IMR-90 (cell line): ENCODE data around the gene SLC23A2. TPM values are rescaled to one million over a fixed set of nuclear protein-coding genes. Genes with fewer than 3 reads are reported as not detected.

ENCODE experiments used
- ATAC-seq: fragments of 200-7000 bp; cut with Tn5 transposase; 2 replicates; pipeline ENCODE4 v1.9.1; 2020; ENCODE audit warnings: low read depth, mild to moderate bottlenecking, moderate library complexity
- BruUV-seq: library from RNA; stranded (reverse); fragments of 400-500 nt; replicated peaks from 2 replicates; lab custom pipeline; 2021; lab: Mats Ljungman, UMichigan
- CTCF ChIA-PET: fragments of 300-600 bp; formaldehyde crosslinking; extraction: SDS; loops from one replicate; lab custom pipeline; 2021; ENCODE audit warnings: antibody characterized with exemption; lab: Yijun Ruan, JAX
- POLR2A ChIA-PET: fragments of 300-600 bp; sonication (Branson Sonifier 250); formaldehyde crosslinking; loops from one replicate; lab custom pipeline; 2022; ENCODE audit warnings: antibody characterized with exemption; ENCODE audit not compliant: unreplicated experiment; lab: Charles Lee
- DNase-seq: peaks from one replicate; pipeline ENCODE4 v3.0.0; 2013
- H2AFZ ChIP-seq: replicated peaks from 2 replicates; pipeline ENCODE3; 2013; ENCODE audit warnings: low read length, mild to moderate bottlenecking; ENCODE audit not compliant: poor library complexity
- H2AK5ac ChIP-seq: 2 replicates; pipeline ENCODE4 v1.6.1; 2013; ENCODE audit warnings: low read depth, low read length, inconsistent platforms
- H2AK9ac ChIP-seq: replicated peaks from 2 replicates; pipeline ENCODE3; 2013; ENCODE audit warnings: mild to moderate bottlenecking, low read depth, low read length, moderate library complexity; ENCODE audit not compliant: poor library complexity
- H2BK120ac ChIP-seq: 2 replicates; pipeline ENCODE4 v1.6.1; 2013; ENCODE audit warnings: low read depth, low read length, inconsistent platforms
- H2BK15ac ChIP-seq: 3 replicates; pipeline ENCODE4 v1.6.1; 2013; ENCODE audit warnings: low read depth, low read length, inconsistent platforms
- H2BK20ac ChIP-seq: 2 replicates; pipeline ENCODE4 v1.6.1; 2013; ENCODE audit warnings: low read depth, mild to moderate bottlenecking, inconsistent platforms, low read length, moderate library complexity
- H2BK5ac ChIP-seq: 2 replicates; pipeline ENCODE4 v1.6.1; 2013; ENCODE audit warnings: mild to moderate bottlenecking, low read depth, low read length, inconsistent platforms; ENCODE audit not compliant: poor library complexity, severe bottlenecking
- H3K14ac ChIP-seq: replicated peaks from 2 replicates; pipeline ENCODE4 v1.6.1; 2013; ENCODE audit warnings: low read depth, low read length, inconsistent platforms
- H3K18ac ChIP-seq: 2 replicates; pipeline ENCODE4 v1.6.1; 2013; ENCODE audit warnings: low read depth, low read length, control low read depth
- H3K23ac ChIP-seq: 2 replicates; pipeline ENCODE4 v1.6.1; 2013; ENCODE audit warnings: low read depth, low read length, inconsistent platforms
- H3K27ac ChIP-seq: 2 replicates; pipeline ENCODE4 v1.5.1; 2013; ENCODE audit warnings: mild to moderate bottlenecking, control low read depth, low read length; ENCODE audit not compliant: insufficient read depth
- H3K27me3 ChIP-seq: 2 replicates; pipeline ENCODE4 v1.6.1; 2013; ENCODE audit warnings: low read length; ENCODE audit not compliant: control insufficient read depth, insufficient read depth
- H3K36me3 ChIP-seq: 2 replicates; pipeline ENCODE4 v1.6.1; 2013; ENCODE audit warnings: low read length, mixed read lengths; ENCODE audit not compliant: control insufficient read depth, insufficient read depth
- H3K4ac ChIP-seq: 2 replicates; pipeline ENCODE4 v1.6.1; 2013; ENCODE audit warnings: low read depth, low read length, inconsistent platforms
- H3K4me1 ChIP-seq: 2 replicates; pipeline ENCODE4 v1.6.1; 2013; ENCODE audit warnings: low read length, mixed read lengths; ENCODE audit not compliant: control insufficient read depth, insufficient read depth
- H3K4me2 ChIP-seq: 2 replicates; pipeline ENCODE4 v1.6.1; 2013; ENCODE audit warnings: low read depth, mild to moderate bottlenecking, control low read depth, low read length, moderate library complexity
- H3K4me3 ChIP-seq: 2 replicates; pipeline ENCODE4 v1.5.1; 2013; ENCODE audit warnings: low read depth, mild to moderate bottlenecking, control low read depth, low read length, moderate library complexity; ENCODE audit not compliant: insufficient read depth
- H3K56ac ChIP-seq: 2 replicates; pipeline ENCODE4 v1.6.1; 2013; ENCODE audit warnings: low read length, inconsistent platforms; ENCODE audit not compliant: insufficient read depth; ENCODE audit errors: extremely low read depth
- H3K79me1 ChIP-seq, 2 experiments: 2 replicates each; pipeline ENCODE4 v1.6.1; 2013; ENCODE audit warnings: low read length in 2 of 2, inconsistent platforms in 1 of 2, low read depth in 1 of 2
- H3K9ac ChIP-seq: 2 replicates; pipeline ENCODE4 v1.6.1; 2013; ENCODE audit warnings: low read depth, low read length, control low read depth
- H3K9me1 ChIP-seq: 2 replicates; pipeline ENCODE4 v1.6.1; 2013; ENCODE audit warnings: low read length, inconsistent platforms; ENCODE audit not compliant: insufficient read depth
- H3K9me3 ChIP-seq: 2 replicates; pipeline ENCODE4 v1.6.1; 2013; ENCODE audit warnings: low read length; ENCODE audit not compliant: control insufficient read depth, insufficient read depth
- H4K20me1 ChIP-seq: 2 replicates; pipeline ENCODE4 v1.6.1; 2013; ENCODE audit warnings: low read length, inconsistent platforms; ENCODE audit not compliant: insufficient read depth
- H4K5ac ChIP-seq: 2 replicates; pipeline ENCODE4 v1.6.1; 2013; ENCODE audit warnings: mild to moderate bottlenecking, low read depth, low read length, control low read depth
- H4K8ac ChIP-seq, 2 experiments: 2 replicates each; pipeline ENCODE4 v1.6.1; 2013; ENCODE audit warnings: low read depth in 2 of 2, low read length in 2 of 2, control low read depth in 1 of 2, inconsistent platforms in 1 of 2
- H4K91ac ChIP-seq: 2 replicates; pipeline ENCODE4 v1.6.1; 2013; ENCODE audit warnings: low read depth, low read length, inconsistent platforms; ENCODE audit not compliant: insufficient read depth
- BHLHE40 ChIP-seq: fragments of 150-350 bp; IDR thresholded peaks from 2 replicates; pipeline ENCODE4 v1.6.1; 2016; ENCODE audit warnings: mild to moderate bottlenecking, low read depth, low read length
- CEBPB ChIP-seq: IDR thresholded peaks from 2 replicates; pipeline ENCODE4 v1.6.1; 2012; ENCODE audit warnings: low read depth, low read length, improper control_type of control experiment
- CHD1 ChIP-seq: IDR thresholded peaks from 2 replicates; pipeline ENCODE4 v1.6.1; 2012; ENCODE audit warnings: low read depth, low read length, improper control_type of control experiment
- CTCF ChIP-seq: conservative IDR thresholded peaks from 2 replicates; pipeline ENCODE4 v1.5.1; 2012; ENCODE audit warnings: mild to moderate bottlenecking, low read depth, low read length, improper control_type of control experiment
- ELK1 ChIP-seq: fragments of 150-350 bp; IDR thresholded peaks from 2 replicates; pipeline ENCODE4 v1.6.1; 2016; ENCODE audit warnings: low read depth, mild to moderate bottlenecking, low read length, moderate library complexity, borderline replicate concordance
- FOS ChIP-seq: fragments of 150-350 bp; IDR thresholded peaks from 2 replicates; pipeline ENCODE4 v1.6.1; 2016; ENCODE audit warnings: low read depth, low read length
- MAFK ChIP-seq: IDR thresholded peaks from 2 replicates; pipeline ENCODE4 v1.6.1; 2012; ENCODE audit warnings: low read depth, low read length, improper control_type of control experiment
- MAZ ChIP-seq: IDR thresholded peaks from 2 replicates; pipeline ENCODE4 v1.6.1; 2012; ENCODE audit warnings: low read depth, mild to moderate bottlenecking, low read length, improper control_type of control experiment, moderate library complexity, borderline replicate concordance
- MXI1 ChIP-seq: IDR thresholded peaks from 2 replicates; pipeline ENCODE4 v1.6.1; 2012; ENCODE audit warnings: low read depth, mild to moderate bottlenecking, low read length, moderate library complexity, borderline replicate concordance
- NFE2L2 ChIP-seq: fragments of 150-350 bp; IDR thresholded peaks from 2 replicates; pipeline ENCODE4 v1.6.1; 2016; ENCODE audit warnings: low read depth, mild to moderate bottlenecking, low read length
- POLR2A ChIP-seq: IDR thresholded peaks from 2 replicates; pipeline ENCODE4 v1.6.1; 2012; ENCODE audit warnings: mild to moderate bottlenecking, low read depth, low read length
- RAD21 ChIP-seq: IDR thresholded peaks from 2 replicates; pipeline ENCODE4 v1.6.1; 2012; ENCODE audit warnings: low read length, improper control_type of control experiment
- RCOR1 ChIP-seq: IDR thresholded peaks from 2 replicates; pipeline ENCODE4 v1.6.1; 2012; ENCODE audit warnings: mild to moderate bottlenecking, low read length, improper control_type of control experiment; ENCODE audit not compliant: insufficient replicate concordance
- RFX5 ChIP-seq: IDR thresholded peaks from 2 replicates; pipeline ENCODE4 v1.8.0; 2012; ENCODE audit warnings: low read depth, mild to moderate bottlenecking, low read length, moderate library complexity
- SMC3 ChIP-seq: fragments of 150-350 bp; IDR thresholded peaks from 2 replicates; pipeline ENCODE4 v1.6.1; 2016; ENCODE audit warnings: low read depth, mild to moderate bottlenecking, antibody characterized with exemption, low read length, moderate library complexity
- USF2 ChIP-seq: fragments of 150-350 bp; IDR thresholded peaks from 2 replicates; pipeline ENCODE4 v1.6.1; 2017; ENCODE audit warnings: mild to moderate bottlenecking, antibody characterized with exemption, low read length, low read depth
- WGBS, 2 experiments: methylation state at CpG; one replicate each; pipeline versions ENCODE4 v1.1.5 to v1.1.7; 2013; ENCODE audit warnings: missing lambda C conversion rate in 2 of 2; ENCODE audit not compliant: insufficient read length in 1 of 2; ENCODE audit errors: extremely low coverage in 2 of 2; 5-methylcytosine and 5-hydroxymethylcytosine counted together
- dilution Hi-C: fragments of 300-500 bp; cut with HindIII; formaldehyde crosslinking; loops from one replicate; pipeline ENCODE4 v1.14.3; 2018; ENCODE audit warnings: low sequenced_read_pairs; ENCODE audit not compliant: unreplicated experiment
- in situ Hi-C: fragments of 300-500 bp; cut with MboI; formaldehyde crosslinking; loops from 3 replicates; pipeline ENCODE4 v1.14.3; 2019; ENCODE audit warnings: low sequenced_read_pairs, inconsistent platforms, mixed read lengths
- intact Hi-C: fragments of 100-400 bp; cut with micrococcal nuclease; formaldehyde crosslinking; loops from 2 replicates; pipeline ENCODE4 v1.10.0; 2022
- polyA plus RNA-seq, 3 experiments: library from polyadenylated mRNA; depleted of rRNA; stranded (reverse); fragments of >200 nt; gene quantifications; 2 replicates each; pipeline ENCODE4 v1.2.3, GENCODE V29; 2012; ENCODE audit warnings: low replicate concordance in 1 of 3
- total RNA-seq: library from RNA; depleted of rRNA; stranded (reverse); fragments of >200 nt; gene quantifications from 2 replicates; pipeline ENCODE4 v1.2.3, GENCODE V29; 2012

The SLC23A2 gene
- total and polyA plus RNA-seq, 2 of the 4 experiments (the other 2 are of a cell fraction) = 10.2 to 14.4 TPM

DNA sequence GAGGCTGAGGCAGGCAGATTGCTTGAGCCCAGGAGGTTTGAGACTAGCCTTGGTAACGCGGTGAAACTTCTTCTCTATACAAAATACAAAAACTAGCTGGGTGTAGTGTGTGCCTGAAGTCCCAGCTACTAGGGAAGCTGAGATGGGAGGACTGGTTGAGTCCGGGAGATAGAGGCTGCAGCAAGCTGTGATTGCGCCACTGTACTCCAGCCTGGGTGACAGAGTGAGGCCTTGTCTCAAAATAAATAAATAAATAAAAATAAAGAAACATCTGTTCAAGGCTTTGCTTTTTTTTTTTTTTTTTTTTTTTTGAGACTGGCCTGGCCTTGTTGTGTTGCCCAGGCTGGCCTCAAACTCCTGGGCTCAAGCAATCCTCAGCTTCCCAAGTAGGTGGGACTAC is 23.7 kb upstream of the SLC23A2 start:
- Histone ChIP-seq H3K9me3 (no peaks in the 10 kb centered on the region), H4K8ac (0 out of 4 replicates have a peak overlapping the region, but pooled peaks of 1 of the 2 experiments have one; percentile 16), H2AK9ac (no peak overlapping the region), H2BK20ac (no peak overlapping the region), H4K20me1 (no peaks in the 10 kb centered on the region), H3K4me1 (no peaks in the 10 kb centered on the region; the same call in 1 of the 2 replicates), H3K9me1 (0 out of 2 replicates have a peak, but pooled peaks cover 2% of the 10 kb centered on the region), H2BK120ac (no peak overlapping the region), H2BK5ac (no peak overlapping the region), H4K5ac (no peak overlapping the region), H3K27me3 (no peaks in the 10 kb centered on the region), H3K4me3 (no peak overlapping the region), H3K18ac (no peak overlapping the region), H4K91ac (no peak overlapping the region), H3K56ac (no peak overlapping the region), H3K4me2 (no peak overlapping the region), H2AFZ (no peak overlapping the region), H2AK5ac (peak overlapping the region; percentile 39; the same call in 1 of the 2 replicates), H2BK15ac (no peak overlapping the region), H3K9ac (no peak overlapping the region), H3K23ac (no peak overlapping the region), H3K14ac (peak overlapping the region; percentile 9; the same call in 1 of the 2 replicates), H3K36me3 (no peaks in the 10 kb centered on the region), H3K27ac (no peak overlapping the region), H3K79me1 (no peaks in the 10 kb centered on the region), H3K4ac (no peak overlapping the region)
- intact Hi-C loops (no loop called here), dilution Hi-C loops (no loop called here), in situ Hi-C loops (no loop called here)
- ChIA-PET CTCF (interaction anchor here (0.5 to 0.7 kb wide), 2 partner anchors 145 to 157 kb away, joined by 3 read pairs; no protein-coding TSS in a partner anchor), POLR2A (interaction anchor here (0.7 kb wide), 1 partner anchor 151 kb away, joined by 10 read pairs; no protein-coding TSS in a partner anchor)
- no TSS peak for BruUV-seq
- TF ChIP-seq NFE2L2 = no peak
- no peak for TF ChIP-seq SMC3
- no peak for TF ChIP-seq BHLHE40
- no peak for TF ChIP-seq ELK1
- no peak for TF ChIP-seq RCOR1
- TF ChIP-seq CEBPB = no peak
- TF ChIP-seq MAZ = no peak
- no peak for TF ChIP-seq RFX5
- TF ChIP-seq MAFK = no peak
- TF ChIP-seq RAD21 = no peak
- TF ChIP-seq CHD1 = no peak
- no peak for TF ChIP-seq FOS
- no peak for TF ChIP-seq POLR2A
- no peak for TF ChIP-seq CTCF
- no peak for TF ChIP-seq MXI1
- no peak for TF ChIP-seq USF2
- no CpG with 5 or more reads among the region's 4 CpGs for WGBS, 2 experiments
- ATAC-seq = no peak
- DNase-seq = no peak
